IMR-90 (cell line): Measurements from ENCODE around the gene MFN2. TPM values are rescaled to one million over a fixed set of nuclear protein-coding genes. Genes with fewer than 3 reads are reported as not detected.

Experiments used
- ATAC-seq: fragments of 200-7000 bp; cut with Tn5 transposase; 2 replicates; pipeline ENCODE4 v1.9.1; 2020; ENCODE audit warnings: low read depth, mild to moderate bottlenecking, moderate library complexity
- BruUV-seq: library from RNA; stranded (reverse); fragments of 400-500 nt; replicated peaks from 2 replicates; lab custom pipeline; 2021; lab: Mats Ljungman, UMichigan
- CTCF ChIA-PET: fragments of 300-600 bp; formaldehyde crosslinking; extraction: SDS; loops from one replicate; lab custom pipeline; 2021; ENCODE audit warnings: antibody characterized with exemption; lab: Yijun Ruan, JAX
- POLR2A ChIA-PET: fragments of 300-600 bp; sonication (Branson Sonifier 250); formaldehyde crosslinking; loops from one replicate; lab custom pipeline; 2022; ENCODE audit warnings: antibody characterized with exemption; ENCODE audit not compliant: unreplicated experiment; lab: Charles Lee
- DNase-seq: peaks from one replicate; pipeline ENCODE4 v3.0.0; 2013
- H2AFZ ChIP-seq: replicated peaks from 2 replicates; pipeline ENCODE3; 2013; ENCODE audit warnings: low read length, mild to moderate bottlenecking; ENCODE audit not compliant: poor library complexity
- H2AK5ac ChIP-seq: 2 replicates; pipeline ENCODE4 v1.6.1; 2013; ENCODE audit warnings: low read depth, low read length, inconsistent platforms
- H2AK9ac ChIP-seq: replicated peaks from 2 replicates; pipeline ENCODE3; 2013; ENCODE audit warnings: mild to moderate bottlenecking, low read depth, low read length, moderate library complexity; ENCODE audit not compliant: poor library complexity
- H2BK120ac ChIP-seq: 2 replicates; pipeline ENCODE4 v1.6.1; 2013; ENCODE audit warnings: low read depth, low read length, inconsistent platforms
- H2BK15ac ChIP-seq: 3 replicates; pipeline ENCODE4 v1.6.1; 2013; ENCODE audit warnings: low read depth, low read length, inconsistent platforms
- H2BK20ac ChIP-seq: 2 replicates; pipeline ENCODE4 v1.6.1; 2013; ENCODE audit warnings: low read depth, mild to moderate bottlenecking, inconsistent platforms, low read length, moderate library complexity
- H2BK5ac ChIP-seq: 2 replicates; pipeline ENCODE4 v1.6.1; 2013; ENCODE audit warnings: mild to moderate bottlenecking, low read depth, low read length, inconsistent platforms; ENCODE audit not compliant: poor library complexity, severe bottlenecking
- H3K14ac ChIP-seq: replicated peaks from 2 replicates; pipeline ENCODE4 v1.6.1; 2013; ENCODE audit warnings: low read depth, low read length, inconsistent platforms
- H3K18ac ChIP-seq: 2 replicates; pipeline ENCODE4 v1.6.1; 2013; ENCODE audit warnings: low read depth, low read length, control low read depth
- H3K23ac ChIP-seq: 2 replicates; pipeline ENCODE4 v1.6.1; 2013; ENCODE audit warnings: low read depth, low read length, inconsistent platforms
- H3K27ac ChIP-seq: 2 replicates; pipeline ENCODE4 v1.5.1; 2013; ENCODE audit warnings: mild to moderate bottlenecking, control low read depth, low read length; ENCODE audit not compliant: insufficient read depth
- H3K27me3 ChIP-seq: 2 replicates; pipeline ENCODE4 v1.6.1; 2013; ENCODE audit warnings: low read length; ENCODE audit not compliant: control insufficient read depth, insufficient read depth
- H3K36me3 ChIP-seq: 2 replicates; pipeline ENCODE4 v1.6.1; 2013; ENCODE audit warnings: low read length, mixed read lengths; ENCODE audit not compliant: control insufficient read depth, insufficient read depth
- H3K4ac ChIP-seq: 2 replicates; pipeline ENCODE4 v1.6.1; 2013; ENCODE audit warnings: low read depth, low read length, inconsistent platforms
- H3K4me1 ChIP-seq: 2 replicates; pipeline ENCODE4 v1.6.1; 2013; ENCODE audit warnings: low read length, mixed read lengths; ENCODE audit not compliant: control insufficient read depth, insufficient read depth
- H3K4me2 ChIP-seq: 2 replicates; pipeline ENCODE4 v1.6.1; 2013; ENCODE audit warnings: low read depth, mild to moderate bottlenecking, control low read depth, low read length, moderate library complexity
- H3K4me3 ChIP-seq: 2 replicates; pipeline ENCODE4 v1.5.1; 2013; ENCODE audit warnings: low read depth, mild to moderate bottlenecking, control low read depth, low read length, moderate library complexity; ENCODE audit not compliant: insufficient read depth
- H3K56ac ChIP-seq: 2 replicates; pipeline ENCODE4 v1.6.1; 2013; ENCODE audit warnings: low read length, inconsistent platforms; ENCODE audit not compliant: insufficient read depth; ENCODE audit errors: extremely low read depth
- H3K79me1 ChIP-seq, 2 experiments: 2 replicates each; pipeline ENCODE4 v1.6.1; 2013; ENCODE audit warnings: low read length in 2 of 2, inconsistent platforms in 1 of 2, low read depth in 1 of 2
- H3K9ac ChIP-seq: 2 replicates; pipeline ENCODE4 v1.6.1; 2013; ENCODE audit warnings: low read depth, low read length, control low read depth
- H3K9me1 ChIP-seq: 2 replicates; pipeline ENCODE4 v1.6.1; 2013; ENCODE audit warnings: low read length, inconsistent platforms; ENCODE audit not compliant: insufficient read depth
- H3K9me3 ChIP-seq: 2 replicates; pipeline ENCODE4 v1.6.1; 2013; ENCODE audit warnings: low read length; ENCODE audit not compliant: control insufficient read depth, insufficient read depth
- H4K20me1 ChIP-seq: 2 replicates; pipeline ENCODE4 v1.6.1; 2013; ENCODE audit warnings: low read length, inconsistent platforms; ENCODE audit not compliant: insufficient read depth
- H4K5ac ChIP-seq: 2 replicates; pipeline ENCODE4 v1.6.1; 2013; ENCODE audit warnings: mild to moderate bottlenecking, low read depth, low read length, control low read depth
- H4K8ac ChIP-seq, 2 experiments: 2 replicates each; pipeline ENCODE4 v1.6.1; 2013; ENCODE audit warnings: low read depth in 2 of 2, low read length in 2 of 2, control low read depth in 1 of 2, inconsistent platforms in 1 of 2
- H4K91ac ChIP-seq: 2 replicates; pipeline ENCODE4 v1.6.1; 2013; ENCODE audit warnings: low read depth, low read length, inconsistent platforms; ENCODE audit not compliant: insufficient read depth
- CHD1 ChIP-seq: IDR thresholded peaks from 2 replicates; pipeline ENCODE4 v1.6.1; 2012; ENCODE audit warnings: low read depth, low read length, improper control_type of control experiment
- CTCF ChIP-seq: conservative IDR thresholded peaks from 2 replicates; pipeline ENCODE4 v1.5.1; 2012; ENCODE audit warnings: mild to moderate bottlenecking, low read depth, low read length, improper control_type of control experiment
- FOS ChIP-seq: fragments of 150-350 bp; IDR thresholded peaks from 2 replicates; pipeline ENCODE4 v1.6.1; 2016; ENCODE audit warnings: low read depth, low read length
- MAFK ChIP-seq: IDR thresholded peaks from 2 replicates; pipeline ENCODE4 v1.6.1; 2012; ENCODE audit warnings: low read depth, low read length, improper control_type of control experiment
- MXI1 ChIP-seq: IDR thresholded peaks from 2 replicates; pipeline ENCODE4 v1.6.1; 2012; ENCODE audit warnings: low read depth, mild to moderate bottlenecking, low read length, moderate library complexity, borderline replicate concordance
- POLR2A ChIP-seq: IDR thresholded peaks from 2 replicates; pipeline ENCODE4 v1.6.1; 2012; ENCODE audit warnings: mild to moderate bottlenecking, low read depth, low read length
- RAD21 ChIP-seq: IDR thresholded peaks from 2 replicates; pipeline ENCODE4 v1.6.1; 2012; ENCODE audit warnings: low read length, improper control_type of control experiment
- RCOR1 ChIP-seq: IDR thresholded peaks from 2 replicates; pipeline ENCODE4 v1.6.1; 2012; ENCODE audit warnings: mild to moderate bottlenecking, low read length, improper control_type of control experiment; ENCODE audit not compliant: insufficient replicate concordance
- SMC3 ChIP-seq: fragments of 150-350 bp; IDR thresholded peaks from 2 replicates; pipeline ENCODE4 v1.6.1; 2016; ENCODE audit warnings: low read depth, mild to moderate bottlenecking, antibody characterized with exemption, low read length, moderate library complexity
- WGBS, 2 experiments: methylation state at CpG; one replicate each; pipeline versions ENCODE4 v1.1.5 to v1.1.7; 2013; ENCODE audit warnings: missing lambda C conversion rate in 2 of 2; ENCODE audit not compliant: insufficient read length in 1 of 2; ENCODE audit errors: extremely low coverage in 2 of 2; 5-methylcytosine and 5-hydroxymethylcytosine counted together
- dilution Hi-C: fragments of 300-500 bp; cut with HindIII; formaldehyde crosslinking; loops from one replicate; pipeline ENCODE4 v1.14.3; 2018; ENCODE audit warnings: low sequenced_read_pairs; ENCODE audit not compliant: unreplicated experiment
- in situ Hi-C: fragments of 300-500 bp; cut with MboI; formaldehyde crosslinking; loops from 3 replicates; pipeline ENCODE4 v1.14.3; 2019; ENCODE audit warnings: low sequenced_read_pairs, inconsistent platforms, mixed read lengths
- intact Hi-C: fragments of 100-400 bp; cut with micrococcal nuclease; formaldehyde crosslinking; loops from 2 replicates; pipeline ENCODE4 v1.10.0; 2022
- polyA plus RNA-seq, 3 experiments: library from polyadenylated mRNA; depleted of rRNA; stranded (reverse); fragments of >200 nt; gene quantifications; 2 replicates each; pipeline ENCODE4 v1.2.3, GENCODE V29; 2012; ENCODE audit warnings: low replicate concordance in 1 of 3
- total RNA-seq: library from RNA; depleted of rRNA; stranded (reverse); fragments of >200 nt; gene quantifications from 2 replicates; pipeline ENCODE4 v1.2.3, GENCODE V29; 2012
- TF ChIP-seq, protein P1 (sequence below): fragments of 150-350 bp; IDR thresholded peaks from 2 replicates; pipeline ENCODE4 v1.6.1; 2017; ENCODE audit warnings: mild to moderate bottlenecking, antibody characterized with exemption, low read length, low read depth

MFN2 gene
- total and polyA plus RNA-seq, 2 of the 4 experiments (the other 2 are of a cell fraction), result 52.8 to 84.2 TPM

GRCh38 chr1:11946647-11947046, 33.6 kb upstream of the MFN2 start:
- Histone ChIP-seq H3K27ac (no peak overlapping the region), H3K4ac (no peak overlapping the region), H3K4me1 (no peaks in the 10 kb centered on the region), H2AK5ac (no peak overlapping the region), H3K36me3 (peaks cover 65% of the 10 kb centered on the region), H2BK20ac (no peak overlapping the region), H3K9ac (no peak overlapping the region), H3K79me1 (peaks cover 13 to 49% of the 10 kb centered on the region in 2 experiments), H3K18ac (no peak overlapping the region), H3K14ac (no peak overlapping the region), H2BK5ac (no peak overlapping the region), H3K9me1 (no peaks in the 10 kb centered on the region), H4K5ac (no peak overlapping the region), H2AFZ (no peak overlapping the region), H3K4me2 (no peak overlapping the region), H4K91ac (no peak overlapping the region), H2AK9ac (no peak overlapping the region), H4K20me1 (peaks cover 9% of the 10 kb centered on the region), H2BK120ac (no peak overlapping the region), H3K56ac (no peak overlapping the region), H2BK15ac (no peak overlapping the region), H4K8ac (no peak overlapping the region), H3K9me3 (peaks cover 4% of the 10 kb centered on the region; the same call in 1 of the 2 replicates), H3K23ac (no peak overlapping the region), H3K27me3 (no peaks in the 10 kb centered on the region), H3K4me3 (no peak overlapping the region)
- no peak for DNase-seq
- no peak; the same call in 1 of the 2 replicates for ATAC-seq
- in situ Hi-C loops, result no loop called here
- intact Hi-C loops, result no loop called here
- no CpG with 5 or more reads among the region's 3 CpGs for WGBS, 2 experiments
- ChIA-PET POLR2A (no interaction called here), CTCF (no interaction called here)
- BruUV-seq, result TSS peak; percentile 19
- dilution Hi-C loops, result no loop called here
- TF ChIP-seq MAFK (no peak), SMC3 (no peak), POLR2A (no peak), CHD1 (no peak), MXI1 (no peak), CTCF (no peak), FOS (no peak), RAD21 (no peak), RCOR1 (no peak)
- TF ChIP-seq, protein P1, sequence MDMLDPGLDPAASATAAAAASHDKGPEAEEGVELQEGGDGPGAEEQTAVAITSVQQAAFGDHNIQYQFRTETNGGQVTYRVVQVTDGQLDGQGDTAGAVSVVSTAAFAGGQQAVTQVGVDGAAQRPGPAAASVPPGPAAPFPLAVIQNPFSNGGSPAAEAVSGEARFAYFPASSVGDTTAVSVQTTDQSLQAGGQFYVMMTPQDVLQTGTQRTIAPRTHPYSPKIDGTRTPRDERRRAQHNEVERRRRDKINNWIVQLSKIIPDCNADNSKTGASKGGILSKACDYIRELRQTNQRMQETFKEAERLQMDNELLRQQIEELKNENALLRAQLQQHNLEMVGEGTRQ, result no peak
